D721Med (cell line): ENCODE data around the gene STAC3.
"Not testable (repeated sequence)": the region's sequence is repeated elsewhere in the genome, so short reads cannot be mapped to it uniquely, and the experiment has no call there.

Source experiments
- DNase-seq: peaks from one replicate; pipeline ENCODE4 v3.0.0; 2011; ENCODE audit warnings: low spot score; ENCODE audit not compliant: insufficient read length
- FAIRE-seq: peaks from 2 replicates; lab custom pipeline; 2011; peaks lifted over from hg19 to GRCh38; lab: Jason Lieb, UNC
- TF ChIP-seq, protein P1 (sequence below): IDR thresholded peaks from 2 replicates; pipeline ENCODE4 v1.5.1; 2012; ENCODE audit warnings: mild to moderate bottlenecking, control low read depth; ENCODE audit not compliant: insufficient read depth; ENCODE audit errors: missing control alignments

The STAC3 gene

DNA sequence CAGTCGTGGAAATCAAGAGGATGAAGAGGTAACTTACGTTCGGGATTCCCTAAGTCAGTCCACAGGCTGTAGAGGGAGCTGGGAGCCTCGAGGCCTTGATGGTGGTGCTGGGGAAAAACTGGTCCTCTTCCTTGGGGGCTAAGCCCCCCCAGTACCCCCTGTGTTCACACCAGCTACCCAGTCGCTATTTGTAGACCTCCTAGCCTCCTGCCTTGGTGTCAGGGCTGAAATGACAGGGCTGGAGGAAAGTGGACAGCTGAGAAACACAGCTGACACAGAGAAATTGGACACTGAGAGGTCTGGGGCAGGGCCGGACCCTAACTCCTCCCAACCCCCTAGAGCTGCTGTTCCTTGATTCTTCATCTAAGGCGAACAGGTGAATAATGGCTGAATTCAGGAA is at the start of gene STAC3:
STAC3 (minus strand) TSS at position 232 of the 400 bp plus-strand sequence. CDS start 1,551 bp downstream, outside the sequence.
- no peak for DNase-seq
- FAIRE-seq = no peak
- TF ChIP-seq, protein P1, sequence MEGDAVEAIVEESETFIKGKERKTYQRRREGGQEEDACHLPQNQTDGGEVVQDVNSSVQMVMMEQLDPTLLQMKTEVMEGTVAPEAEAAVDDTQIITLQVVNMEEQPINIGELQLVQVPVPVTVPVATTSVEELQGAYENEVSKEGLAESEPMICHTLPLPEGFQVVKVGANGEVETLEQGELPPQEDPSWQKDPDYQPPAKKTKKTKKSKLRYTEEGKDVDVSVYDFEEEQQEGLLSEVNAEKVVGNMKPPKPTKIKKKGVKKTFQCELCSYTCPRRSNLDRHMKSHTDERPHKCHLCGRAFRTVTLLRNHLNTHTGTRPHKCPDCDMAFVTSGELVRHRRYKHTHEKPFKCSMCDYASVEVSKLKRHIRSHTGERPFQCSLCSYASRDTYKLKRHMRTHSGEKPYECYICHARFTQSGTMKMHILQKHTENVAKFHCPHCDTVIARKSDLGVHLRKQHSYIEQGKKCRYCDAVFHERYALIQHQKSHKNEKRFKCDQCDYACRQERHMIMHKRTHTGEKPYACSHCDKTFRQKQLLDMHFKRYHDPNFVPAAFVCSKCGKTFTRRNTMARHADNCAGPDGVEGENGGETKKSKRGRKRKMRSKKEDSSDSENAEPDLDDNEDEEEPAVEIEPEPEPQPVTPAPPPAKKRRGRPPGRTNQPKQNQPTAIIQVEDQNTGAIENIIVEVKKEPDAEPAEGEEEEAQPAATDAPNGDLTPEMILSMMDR = no peak

DNA sequence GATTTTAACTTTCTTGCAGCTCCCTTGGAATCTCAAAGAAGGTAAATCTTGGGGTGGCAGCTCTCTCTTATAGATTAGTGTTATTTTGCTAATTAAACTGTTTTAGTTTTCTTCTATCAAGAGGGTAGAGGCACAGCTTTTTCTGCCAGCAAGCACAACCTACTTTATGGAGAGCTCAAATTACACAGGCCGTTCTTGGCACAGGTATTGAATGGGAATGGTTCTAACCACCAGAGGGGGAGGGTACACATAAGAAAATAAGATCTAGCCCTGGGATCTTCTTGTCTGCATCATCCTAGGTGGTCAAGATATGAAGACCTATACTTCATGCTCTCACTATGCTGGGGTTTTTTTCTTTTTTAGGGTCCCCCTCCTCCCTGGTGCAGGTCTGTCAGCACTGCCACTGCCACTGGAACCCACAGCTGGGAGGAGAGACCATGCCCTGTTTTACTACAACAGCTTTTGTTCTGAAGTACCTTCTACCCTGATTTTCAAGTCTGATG is 48.6 kb upstream of the STAC3 start:
- TF ChIP-seq, protein P1 = no peak
- FAIRE-seq = no peak
- no peak for DNase-seq

GRCh38 chr12:57296291-57296690 is 45.3 kb upstream of the STAC3 start:
- TF ChIP-seq, protein P1 = no peak

DNA sequence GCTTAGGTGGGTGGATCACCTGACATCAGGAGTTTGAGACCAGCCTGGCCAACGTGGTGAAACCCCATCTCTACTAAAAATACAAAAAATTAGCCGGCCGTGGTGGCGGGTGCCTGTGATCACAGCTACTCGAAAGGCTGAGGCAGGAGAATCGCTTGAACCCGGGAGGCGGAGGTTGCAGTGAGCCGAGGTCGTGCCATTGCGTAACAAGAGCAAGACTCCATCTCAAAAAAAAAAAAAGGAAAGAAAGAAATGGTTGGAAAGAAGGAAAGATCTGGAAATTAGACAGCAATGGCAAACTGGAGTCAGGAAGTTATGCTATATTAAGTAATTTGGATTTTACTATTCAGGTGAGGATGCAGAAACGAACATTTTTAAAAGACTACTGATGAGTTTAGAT is 31.1 kb upstream of the STAC3 start:
- not testable (repeated sequence) for FAIRE-seq, DNase-seq

More at GRCh38 chr12:57296291-57296690, 45.3 kb upstream of the STAC3 start:
- FAIRE-seq (no peak), DNase-seq (no peak)

- no peak for FAIRE-seq
- TF ChIP-seq, protein P1 = no peak
- DNase-seq = no peak
Measured at GRCh38 chr12:57280211-57281062, 29.4 kb upstream of the STAC3 start.

DNA sequence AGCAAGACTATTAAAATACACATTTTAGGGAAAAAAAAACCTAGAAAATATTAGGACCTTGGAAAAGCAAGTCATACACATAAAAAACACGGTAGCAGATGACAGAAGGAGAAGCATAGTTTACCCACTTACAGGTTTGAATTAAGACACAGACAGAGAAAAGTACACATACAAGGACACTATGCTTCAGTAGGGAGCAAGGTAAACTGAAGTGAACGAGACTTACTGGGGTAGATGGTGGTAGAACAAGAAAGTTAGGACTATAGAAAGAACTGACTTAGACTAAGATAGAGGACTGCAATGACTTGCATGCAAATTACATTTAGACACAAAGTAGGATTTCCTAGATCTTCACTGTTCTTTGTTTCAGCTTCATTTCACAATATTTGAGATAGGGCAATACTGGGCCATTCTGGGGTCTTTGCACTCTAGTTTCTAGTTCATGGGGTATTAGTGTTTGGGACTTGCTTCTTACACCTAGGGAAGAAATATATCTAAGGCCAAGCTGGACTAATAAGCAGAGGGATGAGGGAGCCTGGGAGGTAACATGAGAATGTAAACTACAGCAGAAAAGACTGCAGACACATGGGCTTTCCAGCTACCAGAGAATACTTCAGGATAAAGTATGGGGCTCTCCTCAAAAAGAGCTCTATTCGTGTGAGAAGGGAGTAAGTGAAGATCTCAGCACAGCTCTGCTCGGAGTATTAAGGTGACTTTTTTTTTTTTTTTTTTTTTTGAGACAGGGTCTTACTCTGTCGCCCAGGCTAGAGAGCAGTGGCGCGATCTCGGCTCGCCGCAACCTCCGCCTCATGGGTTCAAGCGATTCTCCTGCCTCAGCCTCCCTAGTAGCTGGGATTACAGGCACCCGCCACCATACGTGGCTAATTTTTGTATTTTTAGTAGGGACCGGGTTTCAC is 27.7 kb upstream of the STAC3 start:
- TF ChIP-seq, protein P1 = no peak
- FAIRE-seq (no peak), DNase-seq (no peak)

DNA sequence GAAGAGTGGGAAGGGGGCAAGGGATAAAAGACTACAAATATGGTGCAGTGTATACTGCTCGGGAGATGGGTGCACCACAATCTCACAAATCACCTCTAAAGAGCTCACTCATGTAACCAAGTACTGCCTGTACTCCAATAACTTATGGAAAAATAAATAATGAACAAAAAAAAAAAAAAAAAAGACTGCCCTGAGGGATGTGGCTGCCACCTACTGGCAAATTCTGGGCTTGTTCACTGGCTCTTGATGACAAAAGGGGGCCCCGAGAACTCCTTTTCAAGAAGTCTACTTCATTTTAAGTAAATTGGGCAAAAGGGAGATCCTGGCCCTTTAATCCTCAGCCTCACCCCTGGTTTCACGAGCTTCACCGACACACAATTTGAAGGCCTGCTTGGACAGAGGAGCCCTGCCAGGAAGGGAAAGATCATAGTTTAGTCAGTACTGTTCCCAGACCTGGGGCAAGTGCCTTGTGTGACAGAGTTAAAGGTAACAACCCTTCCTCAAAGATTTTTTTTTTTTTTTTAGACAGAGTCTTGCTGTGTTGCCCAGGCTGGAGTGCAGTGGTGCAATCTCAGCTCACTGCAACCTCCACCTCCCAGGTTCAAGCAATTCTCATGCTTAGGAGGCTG is 26.1 kb upstream of the STAC3 start:
- FAIRE-seq (no peak), DNase-seq (no peak)
- TF ChIP-seq, protein P1 = peak; percentile 35

- FAIRE-seq, DNase-seq: not testable (repeated sequence)
Measured at GRCh38 chr12:57276233-57276632, 25.2 kb upstream of the STAC3 start.
